ENCODE data around the gene PLTP. TPM values are rescaled to one million over a fixed set of nuclear protein-coding genes. Genes with fewer than 3 reads are reported as not detected.

Gene PLTP
- total and polyA plus RNA-seq, 2 of the 13 experiments (the other 11 are each of a cell fraction or from before 2014, with no cell fraction given) = 16.9 to 28.6 TPM

GRCh38 chr20:45933266-45934045 is 21.5 kb upstream of the PLTP start (continued):
- TF ChIP-seq TFDP2 (CRISPR knock-in tag; IDR thresholded peaks at IDR 0.05) = peak; percentile 58
- TF ChIP-seq ZNF768 (CRISPR knock-in tag; IDR thresholded peaks at IDR 0.05) = no peak
- peak; percentile 76 for TF ChIP-seq PHF5A (CRISPR knock-in tag; IDR thresholded peaks at IDR 0.05; ENCODE audit: low read depth, unreplicated experiment)
- TF ChIP-seq, protein P1, sequence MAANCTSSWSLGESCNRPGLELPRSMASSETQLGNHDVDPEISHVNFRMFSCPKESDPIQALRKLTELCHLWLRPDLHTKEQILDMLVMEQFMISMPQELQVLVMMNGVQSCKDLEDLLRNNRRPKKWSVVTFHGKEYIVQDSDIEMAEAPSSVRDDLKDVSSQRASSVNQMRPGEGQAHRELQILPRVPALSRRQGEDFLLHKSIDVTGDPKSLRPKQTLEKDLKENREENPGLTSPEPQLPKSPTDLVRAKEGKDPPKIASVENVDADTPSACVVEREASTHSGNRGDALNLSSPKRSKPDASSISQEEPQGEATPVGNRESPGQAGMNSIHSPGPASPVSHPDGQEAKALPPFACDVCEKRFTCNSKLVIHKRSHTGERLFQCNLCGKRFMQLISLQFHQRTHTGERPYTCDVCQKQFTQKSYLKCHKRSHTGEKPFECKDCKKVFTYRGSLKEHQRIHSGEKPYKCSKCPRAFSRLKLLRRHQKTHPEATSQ (CRISPR knock-in tag; IDR thresholded peaks at IDR 0.05; ENCODE audit: borderline replicate concordance) = peak; percentile 87
- no peak for TF ChIP-seq CBX1 (IDR thresholded peaks at IDR 0.05; ENCODE audit: low read depth)
- no peak for TF ChIP-seq RNF2 (conservative IDR thresholded peaks at IDR 0.05; ENCODE audit: low read depth)
- no peak for TF ChIP-seq ZNF546 (CRISPR knock-in tag; conservative IDR thresholded peaks at IDR 0.05)
- TF ChIP-seq ZBTB20 (CRISPR knock-in tag; IDR thresholded peaks at IDR 0.05; ENCODE audit: borderline replicate concordance, low read depth) = peak; percentile 64
- TF ChIP-seq, protein P2, sequence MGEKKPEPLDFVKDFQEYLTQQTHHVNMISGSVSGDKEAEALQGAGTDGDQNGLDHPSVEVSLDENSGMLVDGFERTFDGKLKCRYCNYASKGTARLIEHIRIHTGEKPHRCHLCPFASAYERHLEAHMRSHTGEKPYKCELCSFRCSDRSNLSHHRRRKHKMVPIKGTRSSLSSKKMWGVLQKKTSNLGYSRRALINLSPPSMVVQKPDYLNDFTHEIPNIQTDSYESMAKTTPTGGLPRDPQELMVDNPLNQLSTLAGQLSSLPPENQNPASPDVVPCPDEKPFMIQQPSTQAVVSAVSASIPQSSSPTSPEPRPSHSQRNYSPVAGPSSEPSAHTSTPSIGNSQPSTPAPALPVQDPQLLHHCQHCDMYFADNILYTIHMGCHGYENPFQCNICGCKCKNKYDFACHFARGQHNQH (CRISPR knock-in tag; IDR thresholded peaks at IDR 0.05) = no peak; the same call in none of the 2 replicates
- TF ChIP-seq ZNF619 (CRISPR knock-in tag; IDR thresholded peaks at IDR 0.05) = no peak; the same call in 1 of the 2 replicates
- TF ChIP-seq ARNTL (CRISPR knock-in tag; IDR thresholded peaks at IDR 0.05) = peak; percentile 75
- TF ChIP-seq ZC3H4 (CRISPR knock-in tag; IDR thresholded peaks at IDR 0.05; ENCODE audit: borderline replicate concordance) = peak; percentile 90; the same call in 1 of the 2 replicates
- no peak; the same call in 1 of the 2 replicates for TF ChIP-seq JDP2 (CRISPR knock-in tag; IDR thresholded peaks at IDR 0.05; ENCODE audit: borderline replicate concordance)
- no peak for TF ChIP-seq TCF7 (IDR thresholded peaks at IDR 0.05; ENCODE audit: low read depth)
- TF ChIP-seq ZBTB7B (CRISPR knock-in tag; IDR thresholded peaks at IDR 0.05) = no peak; the same call in 1 of the 2 replicates
- no peak; the same call in 1 of the 2 replicates for TF ChIP-seq ATRX (CRISPR knock-in tag; IDR thresholded peaks at IDR 0.05; ENCODE audit: borderline replicate concordance)
- TF ChIP-seq, protein P3, sequence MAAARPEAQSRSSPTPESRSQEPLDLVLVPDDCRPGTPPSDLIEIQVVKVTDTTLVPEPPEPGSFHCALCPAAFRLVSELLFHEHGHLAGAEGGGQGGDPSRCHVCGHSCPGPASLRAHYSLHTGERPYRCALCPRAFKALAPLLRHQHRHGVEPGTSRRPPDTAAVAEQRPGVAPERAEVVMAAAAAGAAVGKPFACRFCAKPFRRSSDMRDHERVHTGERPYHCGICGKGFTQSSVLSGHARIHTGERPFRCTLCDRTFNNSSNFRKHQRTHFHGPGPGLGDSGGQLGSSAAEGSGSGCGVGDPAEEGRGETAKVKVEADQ (CRISPR knock-in tag; IDR thresholded peaks at IDR 0.05; ENCODE audit: borderline replicate concordance) = peak; percentile 78; the same call in 1 of the 2 replicates
- no peak for TF ChIP-seq PREB (CRISPR knock-in tag; IDR thresholded peaks at IDR 0.05)
- TF ChIP-seq CSRNP2 (CRISPR knock-in tag; conservative IDR thresholded peaks at IDR 0.05; ENCODE audit: low read depth) = no peak
- TF ChIP-seq ZNF124 (CRISPR knock-in tag; IDR thresholded peaks at IDR 0.05) = peak; percentile 46; the same call in 1 of the 2 replicates

Measured in HepG2 (cell line).